Smooth muscle cell (in vitro differentiated cells): Measurements from ENCODE around the gene GSTA5. TPM values are rescaled to one million over a fixed set of nuclear protein-coding genes. Genes with fewer than 3 reads are reported as not detected.
A peak's percentile ranks its signal among the peaks of the same experiment; 100 is the strongest.

Experiments
- DNase-seq: peaks from one replicate; lab custom pipeline; 2025; ENCODE audit not compliant: unreplicated experiment; lab: John Stamatoyannopoulos, UW
- H2AFZ ChIP-seq: fragments of 200-600 bp; sonication (generic); 2 replicates; pipeline ENCODE4 v1.6.0; 2016; ENCODE audit warnings: antibody characterized with exemption, low read depth, mild to moderate bottlenecking
- H3F3A ChIP-seq: fragments of 200-600 bp; sonication (generic); 2 replicates; pipeline ENCODE4 v1.6.0; 2017; ENCODE audit warnings: antibody characterized with exemption, low read depth
- H3K27ac ChIP-seq: fragments of 200-600 bp; sonication (generic); 2 replicates; pipeline ENCODE4 v1.5.1; 2016; ENCODE audit warnings: low read depth, mild to moderate bottlenecking
- H3K27me3 ChIP-seq: fragments of 200-600 bp; sonication (generic); 2 replicates; pipeline ENCODE4 v1.6.1; 2016; ENCODE audit warnings: low read depth, mild to moderate bottlenecking
- H3K36me3 ChIP-seq: fragments of 200-600 bp; sonication (generic); 2 replicates; pipeline ENCODE4 v1.5.1; 2016; ENCODE audit warnings: low read depth
- H3K4me1 ChIP-seq: fragments of 200-600 bp; sonication (generic); 2 replicates; pipeline ENCODE4 v1.5.1; 2016; ENCODE audit warnings: low read depth
- H3K4me2 ChIP-seq: fragments of 200-600 bp; sonication (generic); 2 replicates; pipeline ENCODE4 v1.6.0; 2016; ENCODE audit warnings: mild to moderate bottlenecking
- H3K4me3 ChIP-seq: fragments of 200-600 bp; sonication (generic); 2 replicates; pipeline ENCODE4 v1.5.1; 2016; ENCODE audit warnings: mild to moderate bottlenecking
- H3K79me2 ChIP-seq: fragments of 200-600 bp; sonication (generic); 2 replicates; pipeline ENCODE4 v1.6.0; 2016; ENCODE audit warnings: low read depth, mild to moderate bottlenecking
- H3K9ac ChIP-seq: fragments of 200-600 bp; sonication (generic); 2 replicates; pipeline ENCODE4 v1.6.0; 2016; ENCODE audit warnings: low read depth
- H3K9me3 ChIP-seq: fragments of 200-600 bp; sonication (generic); replicated peaks from 2 replicates; pipeline ENCODE4 v1.5.1; 2016; ENCODE audit warnings: low read depth
- H4K20me1 ChIP-seq: fragments of 200-600 bp; sonication (generic); 2 replicates; pipeline ENCODE4 v1.6.0; 2016; ENCODE audit warnings: low read depth
- CTCF ChIP-seq: fragments of 200-600 bp; sonication (generic); IDR thresholded peaks from 2 replicates; pipeline ENCODE4 v1.5.1; 2017; ENCODE audit warnings: borderline replicate concordance, mild to moderate bottlenecking, antibody characterized with exemption; ENCODE audit not compliant: insufficient read depth, poor library complexity, severe bottlenecking
- WGBS: methylation state at CpG from one replicate; pipeline ENCODE4 v1.1.7; 2016; ENCODE audit warnings: low lambda C conversion rate; 5-methylcytosine and 5-hydroxymethylcytosine counted together
- polyA plus RNA-seq: library from polyadenylated mRNA; unstranded; fragments of >200 nt; fragmentation: Nextera tagmentation; extraction: Ambion mirVana; gene quantifications from 2 replicates; pipeline ENCODE4 v1.2.1, GENCODE V29; 2016
- total RNA-seq: library from RNA; depleted of rRNA; stranded (reverse); fragments of >200 nt; gene quantifications from 2 replicates; pipeline ENCODE4 v1.2.3, GENCODE V29; 2014

The GSTA5 gene
- total and polyA plus RNA-seq, 2 experiments from 2014 or later = not detected

GRCh38 chr6:52881996-52882841, 41.6 kb upstream of the GSTA5 start:
- no peaks in the 10 kb centered on the region for H3K4me1 ChIP-seq
- H3F3A ChIP-seq = peaks cover 4% of the 10 kb centered on the region
- H3K36me3 ChIP-seq = no peaks in the 10 kb centered on the region
- no peaks in the 10 kb centered on the region for H3K79me2 ChIP-seq
- no peak overlapping the region for H3K27ac ChIP-seq
- no peaks in the 10 kb centered on the region for H3K9me3 ChIP-seq
- H3K27me3 ChIP-seq = no peaks in the 10 kb centered on the region
- peak; percentile 32 for DNase-seq
- peak overlapping the region; percentile 73 for H3K9ac ChIP-seq
- 30% methylated on average over 17 of the region's 18 CpGs for WGBS
- H3K4me3 ChIP-seq = peak overlapping the region; percentile 64
- H2AFZ ChIP-seq = peak overlapping the region; percentile 92
- peak; percentile 79 for TF ChIP-seq CTCF
- peak overlapping the region; percentile 93 for H3K4me2 ChIP-seq
- no peaks in the 10 kb centered on the region for H4K20me1 ChIP-seq

- peaks cover 4% of the 10 kb centered on the region for H3F3A ChIP-seq
- 85% methylated on average over 4 of the region's 4 CpGs for WGBS
- TF ChIP-seq CTCF = no peak
- no peaks in the 10 kb centered on the region for H3K9me3 ChIP-seq
- peak overlapping the region; percentile 93 for H3K4me2 ChIP-seq
- H3K79me2 ChIP-seq = no peaks in the 10 kb centered on the region
- H3K9ac ChIP-seq = no peak overlapping the region
- peak overlapping the region; percentile 64 for H3K4me3 ChIP-seq
- DNase-seq = no peak
- H3K4me1 ChIP-seq = no peaks in the 10 kb centered on the region
- no peak overlapping the region for H2AFZ ChIP-seq
- H3K27ac ChIP-seq = no peak overlapping the region
- H3K27me3 ChIP-seq = no peaks in the 10 kb centered on the region
- H3K36me3 ChIP-seq = no peaks in the 10 kb centered on the region
- H4K20me1 ChIP-seq = no peaks in the 10 kb centered on the region
Measured at GRCh38 chr6:52881662-52881995, 41.0 kb upstream of the GSTA5 start.

GRCh38 chr6:52877786-52878185, 37.2 kb upstream of the GSTA5 start:
- Histone ChIP-seq H4K20me1 (no peaks in the 10 kb centered on the region), H3K27me3 (no peaks in the 10 kb centered on the region), H3K27ac (peak overlapping the region; percentile 74), H3F3A (peaks cover 11% of the 10 kb centered on the region), H3K9me3 (no peaks in the 10 kb centered on the region), H2AFZ (no peak overlapping the region), H3K36me3 (no peaks in the 10 kb centered on the region), H3K79me2 (no peaks in the 10 kb centered on the region), H3K9ac (peak overlapping the region; percentile 38), H3K4me2 (peak overlapping the region; percentile 58), H3K4me1 (no peaks in the 10 kb centered on the region), H3K4me3 (no peak overlapping the region)
- no peak for DNase-seq
- TF ChIP-seq CTCF = no peak
- WGBS = 77% methylated on average over 2 of the region's 2 CpGs

GRCh38 chr6:52877168-52877567, 36.6 kb upstream of the GSTA5 start:
- no peak overlapping the region for H3K9ac ChIP-seq
- no peak for DNase-seq
- peak overlapping the region; percentile 74 for H3K27ac ChIP-seq
- no peaks in the 10 kb centered on the region for H4K20me1 ChIP-seq
- no peaks in the 10 kb centered on the region for H3K27me3 ChIP-seq
- H3K4me1 ChIP-seq = no peaks in the 10 kb centered on the region
- 14% methylated on average over 3 of the region's 3 CpGs for WGBS
- TF ChIP-seq CTCF = no peak
- H3K79me2 ChIP-seq = no peaks in the 10 kb centered on the region
- peak overlapping the region; percentile 58 for H3K4me2 ChIP-seq
- no peaks in the 10 kb centered on the region for H3K9me3 ChIP-seq
- H3K4me3 ChIP-seq = no peak overlapping the region
- no peak overlapping the region for H2AFZ ChIP-seq
- H3K36me3 ChIP-seq = no peaks in the 10 kb centered on the region
- peaks cover 11% of the 10 kb centered on the region for H3F3A ChIP-seq
